ENCODE measurements around the gene CACNA1B. TPM values are rescaled to one million over a fixed set of nuclear protein-coding genes. Genes with fewer than 3 reads are reported as not detected.

CACNA1B gene
- total and polyA plus RNA-seq, 2 of the 13 experiments (the other 11 are each of a cell fraction or from before 2014, with no cell fraction given) = under 0.01 to 0.04 TPM

DNA sequence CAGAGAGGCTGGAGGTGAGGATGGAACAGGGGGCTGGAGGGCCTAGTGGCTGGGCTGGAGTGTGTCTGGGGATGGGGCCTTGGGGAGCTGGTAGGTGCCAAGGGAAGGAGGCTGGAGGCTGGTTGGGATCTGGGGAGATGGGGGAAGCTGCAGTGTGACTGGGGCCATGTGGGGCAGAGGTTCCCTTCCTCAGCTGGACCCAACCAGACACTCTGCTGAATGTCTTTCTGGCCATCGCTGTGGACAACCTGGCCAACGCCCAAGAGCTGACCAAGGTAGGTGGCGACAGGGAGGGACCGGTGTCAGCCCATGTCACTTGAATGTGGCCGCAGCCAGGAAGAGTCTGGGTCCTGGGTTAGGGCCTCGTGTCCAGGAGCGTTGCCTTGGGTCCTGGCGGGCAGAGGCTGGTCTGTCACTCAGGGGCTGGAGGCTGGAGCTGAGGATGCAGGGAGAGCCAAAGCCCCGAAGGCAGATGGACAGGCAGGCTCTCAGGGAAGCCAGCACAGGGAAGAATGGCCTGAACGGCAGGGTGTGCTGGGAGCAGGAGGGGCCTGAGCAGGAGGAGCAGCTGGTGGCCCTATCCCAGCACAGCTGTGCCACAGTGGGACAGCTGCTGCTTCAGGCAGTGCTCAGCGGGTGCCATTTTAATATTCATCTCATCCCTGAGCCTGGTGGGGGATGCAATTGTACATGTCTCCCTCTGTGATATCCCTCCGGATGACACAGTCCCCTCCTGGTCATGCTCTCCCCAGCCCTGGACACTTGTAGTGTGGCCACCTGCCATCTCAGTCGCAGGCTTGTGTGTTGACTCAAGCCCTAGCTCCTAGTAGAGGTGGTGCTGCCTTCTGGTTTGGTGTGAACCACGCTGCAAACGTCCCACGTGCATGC, 132.5 kb downstream of the CACNA1B start (continued):
- TF ChIP-seq BRCA1 (CRISPR knock-in tag; IDR thresholded peaks at IDR 0.05) = no peak

DNA sequence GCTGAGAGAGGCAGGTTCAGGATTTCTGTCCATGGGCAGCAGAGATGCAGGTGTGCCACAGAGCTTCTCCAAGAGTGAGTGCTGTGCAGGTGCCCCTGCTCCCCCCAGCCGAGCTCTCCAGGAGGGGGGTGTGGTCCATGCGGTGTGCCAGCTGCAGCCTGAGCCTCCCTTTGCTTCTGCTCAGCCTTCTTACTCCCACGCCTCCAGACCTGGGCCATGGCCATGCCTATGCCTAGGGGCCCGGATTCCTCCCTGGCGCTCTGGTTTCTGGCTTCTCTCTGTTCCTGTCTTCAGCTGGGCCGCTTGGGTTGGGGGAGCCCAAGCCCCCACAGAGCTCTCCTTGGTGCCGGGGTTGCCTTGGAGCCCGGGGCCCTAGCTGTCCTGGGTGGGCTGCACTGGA, 133.3 kb downstream of the CACNA1B start:
- no peak for ATAC-seq
- Histone ChIP-seq H2AFZ (ENCODE audit: low read length) (no peak overlapping the region), H3K9ac (ENCODE audit: insufficient read depth, low read depth, low read length) (no peak overlapping the region), H3K4me3 (replicated peaks in 1 of 3; ENCODE audit: insufficient read depth in 1 of 3, low read depth in 2 of 3, low read length in 3 of 3) (no peak overlapping the region), H3K4me2 (ENCODE audit: low read depth, low read length) (no peak overlapping the region), H3K9me3 (ENCODE audit: low read length) (no peaks in the 10 kb centered on the region), H3K79me2 (ENCODE audit: insufficient read depth, low read length) (no peaks in the 10 kb centered on the region), H3K36me3 (replicated peaks in 1 of 2; ENCODE audit: control insufficient read depth in 1 of 2, insufficient read depth in 2 of 2, low read length in 2 of 2) (no peaks in the 10 kb centered on the region), H3K27me3 (ENCODE audit: control insufficient read depth in 1 of 2, insufficient read depth in 2 of 2, low read length in 2 of 2) (peaks cover 3 to 16% of the 10 kb centered on the region in 2 experiments; a peak in 3 of 5 replicates), H3K4me1 (ENCODE audit: insufficient read depth, low read length) (no peaks in the 10 kb centered on the region), H3K27ac (ENCODE audit: extremely low read length, insufficient read depth, low read length) (no peak overlapping the region), H4K20me1 (ENCODE audit: insufficient read depth, low read length) (no peaks in the 10 kb centered on the region)
- BruUV-seq (replicated peaks) = no TSS peak
- ChIA-PET CTCF (ENCODE audit: low intra/inter-chr PET ratio, low total read pairs) (no interaction called here), POLR2A (no interaction called here)
- 0% methylated on average over 3 of the region's 8 CpGs for WGBS (ENCODE audit: low lambda C conversion rate)
- TF ChIP-seq POLR2AphosphoS5 (IDR thresholded peaks at IDR 0.05; ENCODE audit: low read depth, low read length) (no peak), ZSCAN9 (CRISPR knock-in tag; IDR thresholded peaks at IDR 0.05; ENCODE audit: borderline replicate concordance) (no peak), ZNF274 (CRISPR knock-in tag; IDR thresholded peaks at IDR 0.05) (no peak), LBX2 (CRISPR knock-in tag; IDR thresholded peaks at IDR 0.05; ENCODE audit: borderline replicate concordance) (no peak), ZNF558 (CRISPR knock-in tag; IDR thresholded peaks at IDR 0.05; ENCODE audit: borderline replicate concordance) (no peak), PHF8 (CRISPR knock-in tag; IDR thresholded peaks at IDR 0.05) (no peak), GPN1 (CRISPR knock-in tag; IDR thresholded peaks at IDR 0.05; ENCODE audit: borderline replicate concordance) (no peak), TSC22D2 (CRISPR knock-in tag; IDR thresholded peaks at IDR 0.05; ENCODE audit: borderline replicate concordance) (no peak), ZNF674 (CRISPR knock-in tag; IDR thresholded peaks at IDR 0.05; ENCODE audit: low read depth) (no peak), NFIC (IDR thresholded peaks at IDR 0.05; ENCODE audit: low read length) (no peak), FOXC1 (CRISPR knock-in tag; IDR thresholded peaks at IDR 0.05; ENCODE audit: borderline replicate concordance) (no peak)
- FAIRE-seq = no peak
- in situ Hi-C loops (cut with HindIII; ENCODE audit: extremely low pct_ligation_motif_present, low pct_unique_long_range_greater_than_20kb) (no loop called here), intact Hi-C loops (cut with micrococcal nuclease; ENCODE audit: unreplicated experiment) (no loop called here)
- no peak for DNase-seq (ENCODE audit: low spot score)

Measured in HepG2 (cell line).